GM10248 (cell line): Measurements from ENCODE around the gene P2RY2.

Experiments
- CTCF ChIA-PET: fragments of 300-600 bp; sonication (Branson Sonifier 250); formaldehyde crosslinking; extraction: SDS; loops from one replicate; lab custom pipeline; 2021; ENCODE audit warnings: antibody characterized with exemption; lab: Yijun Ruan, JAX
- POLR2A ChIA-PET: fragments of 350-650 bp; sonication (Branson Sonifier 250); formaldehyde crosslinking; extraction: SDS; loops from one replicate; lab custom pipeline; 2020; ENCODE audit warnings: antibody characterized with exemption; lab: Yijun Ruan, JAX
- DNase-seq: peaks from one replicate; pipeline ENCODE4 v3.0.0; 2012; ENCODE audit errors: extremely low spot score
- TF ChIP-seq, protein P1 (sequence below): IDR thresholded peaks from 2 replicates; pipeline ENCODE4 v1.5.1; 2012; ENCODE audit warnings: mild to moderate bottlenecking, low read depth; ENCODE audit errors: extremely low read depth, missing control alignments, control extremely low read depth

P2RY2 gene

DNA sequence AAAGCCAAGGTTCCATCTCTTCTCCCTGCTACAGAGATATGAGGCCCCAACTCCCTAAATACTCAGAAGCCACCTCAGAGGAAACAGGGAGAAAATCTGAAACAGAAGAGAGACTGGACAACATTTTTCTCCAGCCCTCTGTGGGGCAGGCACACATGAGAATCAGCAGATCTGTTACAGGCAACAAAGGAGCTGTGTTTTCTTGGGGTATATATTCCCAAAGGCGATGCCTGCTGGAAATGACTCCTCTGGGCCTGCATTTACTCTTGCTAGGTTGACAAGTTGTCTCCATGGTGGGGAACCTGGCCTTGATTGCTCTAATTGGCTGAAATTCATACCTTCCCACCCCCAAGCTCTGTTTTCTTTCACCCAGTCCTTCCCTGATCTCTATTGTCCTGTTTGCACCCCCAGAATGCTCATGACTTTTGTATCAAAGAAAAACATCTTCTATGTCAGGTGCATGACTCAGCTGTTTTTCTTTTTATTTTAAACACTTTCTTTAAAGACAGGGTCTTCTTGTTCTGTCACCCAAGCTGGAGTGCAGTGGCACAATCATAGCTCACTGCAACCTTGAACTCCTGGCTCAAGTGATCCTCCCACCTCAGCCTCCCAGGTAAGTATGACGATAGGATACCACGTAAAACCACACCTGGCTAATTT is 30.6 kb downstream of the P2RY2 start:
- no peak for DNase-seq
- CTCF ChIA-PET, result interaction anchor here (0.7 to 1.2 kb wide), 4 partner anchors 12 to 661 kb away, joined by 3 to 7 read pairs (median 3); no protein-coding TSS in a partner anchor
- TF ChIP-seq, protein P1, sequence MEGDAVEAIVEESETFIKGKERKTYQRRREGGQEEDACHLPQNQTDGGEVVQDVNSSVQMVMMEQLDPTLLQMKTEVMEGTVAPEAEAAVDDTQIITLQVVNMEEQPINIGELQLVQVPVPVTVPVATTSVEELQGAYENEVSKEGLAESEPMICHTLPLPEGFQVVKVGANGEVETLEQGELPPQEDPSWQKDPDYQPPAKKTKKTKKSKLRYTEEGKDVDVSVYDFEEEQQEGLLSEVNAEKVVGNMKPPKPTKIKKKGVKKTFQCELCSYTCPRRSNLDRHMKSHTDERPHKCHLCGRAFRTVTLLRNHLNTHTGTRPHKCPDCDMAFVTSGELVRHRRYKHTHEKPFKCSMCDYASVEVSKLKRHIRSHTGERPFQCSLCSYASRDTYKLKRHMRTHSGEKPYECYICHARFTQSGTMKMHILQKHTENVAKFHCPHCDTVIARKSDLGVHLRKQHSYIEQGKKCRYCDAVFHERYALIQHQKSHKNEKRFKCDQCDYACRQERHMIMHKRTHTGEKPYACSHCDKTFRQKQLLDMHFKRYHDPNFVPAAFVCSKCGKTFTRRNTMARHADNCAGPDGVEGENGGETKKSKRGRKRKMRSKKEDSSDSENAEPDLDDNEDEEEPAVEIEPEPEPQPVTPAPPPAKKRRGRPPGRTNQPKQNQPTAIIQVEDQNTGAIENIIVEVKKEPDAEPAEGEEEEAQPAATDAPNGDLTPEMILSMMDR, result no peak
- POLR2A ChIA-PET, result no interaction called here

DNA sequence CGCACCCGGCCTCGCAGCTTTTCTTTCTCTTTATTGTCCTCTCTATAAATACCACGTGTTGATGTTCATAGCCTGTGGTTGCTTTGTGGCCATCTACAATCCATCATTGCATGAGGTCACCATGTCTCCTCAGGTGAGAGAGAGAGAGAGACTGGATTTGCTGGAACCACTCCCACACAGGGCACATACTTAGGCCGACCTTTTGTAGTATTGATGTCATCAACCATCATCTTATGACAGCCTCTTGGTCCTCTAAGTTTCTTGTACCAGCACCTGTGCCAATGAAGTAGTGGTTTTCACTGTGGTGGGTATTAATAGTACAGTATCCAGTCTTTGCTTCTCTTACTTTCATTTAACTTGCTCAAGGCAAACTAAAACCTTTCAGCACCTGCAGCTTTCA is 31.2 kb downstream of the P2RY2 start:
- DNase-seq, result no peak
- TF ChIP-seq, protein P1, result no peak
- CTCF ChIA-PET, result interaction anchor here (0.8 to 1.2 kb wide), 3 partner anchors 13 to 662 kb away, joined by 3 to 7 read pairs (median 3); no protein-coding TSS in a partner anchor
- POLR2A ChIA-PET, result no interaction called here

DNA sequence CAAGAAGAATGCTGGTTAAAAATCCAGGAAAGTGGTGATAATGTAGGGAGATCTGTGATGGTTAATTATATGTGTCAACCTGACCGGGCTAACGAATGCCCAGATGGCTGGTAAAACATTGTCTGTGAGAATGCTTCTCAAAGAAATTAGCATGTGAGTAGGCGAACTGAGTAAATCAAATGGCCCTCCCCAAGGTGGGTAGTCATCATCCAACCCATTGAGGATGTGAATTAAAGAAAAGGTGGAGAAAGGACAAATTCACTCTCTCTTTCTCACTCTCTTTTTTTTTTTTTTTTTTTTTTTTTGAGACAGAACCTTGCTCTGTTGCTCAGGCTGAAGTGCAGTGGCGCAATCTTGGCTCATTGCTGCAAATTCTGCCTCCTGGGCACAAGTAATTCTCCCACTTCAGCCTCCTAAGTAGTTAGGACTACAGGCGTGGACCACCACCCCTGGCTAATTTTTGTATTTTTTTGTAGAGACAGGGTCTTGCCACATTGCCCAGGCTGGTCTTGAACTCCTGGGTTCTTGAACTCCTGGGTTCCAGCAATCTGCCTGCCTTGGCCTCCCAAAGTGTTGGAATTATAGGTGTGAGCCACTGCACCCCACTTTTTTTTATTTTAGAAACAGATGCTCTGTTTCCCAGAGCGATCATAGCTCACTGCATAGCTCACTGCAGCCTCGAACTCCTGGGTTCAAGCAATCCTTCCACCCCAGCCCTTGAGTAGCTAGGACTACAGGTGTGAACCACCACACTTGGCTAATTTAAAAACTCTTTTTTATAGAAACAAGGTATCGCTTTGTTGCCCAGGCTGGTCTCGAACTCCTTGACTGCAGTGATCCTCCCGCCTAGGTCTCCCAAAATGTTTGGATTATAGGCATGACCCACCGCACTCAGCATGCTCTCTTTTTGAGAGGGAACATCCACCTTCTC is 32.0 kb downstream of the P2RY2 start:
- no peak for DNase-seq
- POLR2A ChIA-PET, result no interaction called here
- TF ChIP-seq, protein P1, result no peak
- CTCF ChIA-PET, result no interaction called here

DNA sequence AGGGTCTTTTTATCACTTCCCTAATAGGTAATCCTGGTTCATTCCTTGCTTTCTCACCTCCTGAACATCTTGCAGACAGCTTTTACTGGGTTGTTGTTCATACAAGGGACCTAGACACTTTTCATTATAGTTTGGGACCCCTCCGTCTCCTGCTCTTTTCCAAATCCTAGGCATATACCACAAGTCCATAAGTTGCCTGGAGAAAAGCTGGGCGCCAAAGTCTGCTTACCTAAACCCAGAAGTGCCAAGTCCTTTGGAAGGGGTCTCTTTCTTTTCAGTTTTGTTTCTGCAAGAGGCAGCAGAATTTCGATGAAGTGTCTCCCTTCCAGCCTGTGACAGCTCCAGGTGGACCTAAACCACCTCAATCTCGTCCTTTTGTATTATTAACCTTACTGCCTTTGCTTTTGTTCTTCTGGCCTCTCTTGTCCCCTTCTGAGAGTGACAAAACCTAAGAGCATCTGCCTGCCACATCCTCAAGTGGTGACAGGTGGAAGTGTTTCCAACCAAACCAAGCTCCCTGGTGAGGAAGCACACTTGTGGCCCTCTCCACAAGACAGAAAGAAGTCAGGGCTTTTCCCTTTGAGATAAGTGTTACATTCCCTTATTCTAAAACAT is 34.6 kb downstream of the P2RY2 start:
- POLR2A ChIA-PET, result no interaction called here
- TF ChIP-seq, protein P1, result peak; percentile 2
- CTCF ChIA-PET, result interaction anchor here (0.8 to 1.0 kb wide), 3 partner anchors 10 to 36 kb away, joined by 3 to 4 read pairs (median 4); no protein-coding TSS in a partner anchor
- DNase-seq, result no peak

DNA sequence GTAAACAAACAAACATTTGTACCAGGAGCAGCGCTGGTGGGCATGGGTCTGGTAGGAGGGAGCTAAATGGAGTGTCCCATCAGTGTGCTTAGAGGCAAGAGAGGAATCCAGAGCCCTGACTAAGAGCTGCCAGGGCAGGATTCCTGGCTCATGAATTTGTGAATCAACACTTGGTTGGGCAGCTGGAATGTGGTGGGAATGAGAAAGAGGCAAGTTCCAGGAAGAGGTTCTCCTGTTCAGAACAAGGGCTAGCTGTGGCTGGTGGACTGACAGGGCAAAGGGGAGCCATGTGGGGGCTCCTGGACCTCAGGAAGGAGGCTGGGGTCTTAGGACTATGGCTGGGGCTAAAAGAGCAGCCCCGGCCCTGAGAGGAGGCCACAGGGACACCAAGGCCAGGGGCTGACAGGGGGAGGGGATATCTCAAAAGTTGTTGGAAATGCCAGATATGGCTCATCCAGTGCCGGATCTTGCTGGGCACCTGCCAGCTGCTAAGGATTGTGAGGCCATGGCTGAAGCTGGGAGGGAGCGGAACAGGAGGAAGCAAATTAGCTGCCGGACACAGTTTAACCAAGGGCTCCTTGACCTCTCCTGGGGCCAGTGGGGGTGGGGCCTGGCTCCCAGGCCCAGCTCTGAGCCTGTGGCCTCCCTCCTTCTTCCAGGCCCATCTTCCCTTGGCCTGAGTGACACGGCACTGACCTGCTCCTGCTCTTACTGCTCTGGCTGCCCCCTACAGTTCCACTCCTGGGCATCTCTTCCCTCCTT is 39.4 kb downstream of the P2RY2 start:
- TF ChIP-seq, protein P1, result no peak
- no peak for DNase-seq
- CTCF ChIA-PET, result interaction anchor here (1.0 to 3.0 kb wide), 10 partner anchors 10 to 786 kb away, joined by 3 to 10 read pairs (median 3); no protein-coding TSS in a partner anchor
- POLR2A ChIA-PET, result no interaction called here
